HG03196 (cell line): ENCODE data around the gene ARSG.
"Not testable (repeated sequence)": the region's sequence is repeated elsewhere in the genome, so short reads cannot be mapped to it uniquely, and the experiment has no call there.

Source experiments
- ATAC-seq: cut with Tn5 transposase; IDR thresholded peaks from one replicate; pipeline ENCODE4 v1.9.1; 2021; ENCODE audit not compliant: unreplicated experiment

Gene ARSG

DNA sequence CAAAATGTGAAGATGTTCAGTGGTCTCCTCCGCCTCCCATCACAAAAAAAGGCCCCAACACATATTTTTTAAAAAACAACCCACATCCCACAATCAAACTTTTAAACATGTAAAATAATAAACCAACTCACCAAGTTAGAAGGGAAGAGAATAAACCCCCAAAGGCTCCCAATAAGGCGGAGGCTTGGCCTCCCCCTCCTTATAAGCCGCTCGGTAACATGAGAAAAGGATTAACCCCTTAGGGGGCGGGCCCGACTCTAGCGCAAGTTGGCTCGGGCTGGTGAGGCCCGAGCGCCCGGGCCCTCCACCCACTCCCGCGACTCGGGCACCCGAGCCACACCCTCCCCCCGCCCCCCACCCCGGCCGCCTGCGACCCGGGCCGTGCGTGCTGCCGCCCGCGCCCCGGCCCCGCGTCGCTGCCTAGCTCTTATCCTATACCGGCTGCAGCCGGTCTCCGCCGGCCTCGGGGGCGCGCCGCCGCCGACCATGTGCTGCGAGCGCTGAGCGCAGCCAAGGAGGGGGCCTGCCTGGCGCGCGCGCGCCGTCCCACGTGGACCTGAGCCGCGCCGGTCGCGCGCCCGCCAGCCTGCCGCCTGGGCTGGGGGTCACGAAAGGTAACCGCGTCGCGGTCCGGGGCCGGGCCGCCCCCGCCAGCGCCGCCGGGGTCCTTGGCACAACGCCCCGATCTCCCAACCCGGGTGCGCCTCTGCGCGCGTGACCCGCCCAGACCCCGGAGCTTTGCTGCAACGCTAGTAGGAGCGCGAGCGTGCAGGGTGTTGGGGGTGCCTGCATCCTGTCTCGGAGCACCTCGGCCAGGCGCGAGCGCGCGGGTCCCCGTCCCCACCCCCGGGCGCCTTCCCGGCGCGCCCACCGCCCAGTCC lies at the start of gene ARSG, which contains the start of gene SLC16A6:
Gene ARSG (plus strand): TSS at position 541 of the 881 bp plus-strand sequence. CDS start 15,999 bp downstream, outside the sequence.
Gene SLC16A6 (minus strand): TSS at position 173 of the 881 bp plus-strand sequence. CDS start 12,807 bp downstream, outside the sequence.
- peak; percentile 59 for ATAC-seq

DNA sequence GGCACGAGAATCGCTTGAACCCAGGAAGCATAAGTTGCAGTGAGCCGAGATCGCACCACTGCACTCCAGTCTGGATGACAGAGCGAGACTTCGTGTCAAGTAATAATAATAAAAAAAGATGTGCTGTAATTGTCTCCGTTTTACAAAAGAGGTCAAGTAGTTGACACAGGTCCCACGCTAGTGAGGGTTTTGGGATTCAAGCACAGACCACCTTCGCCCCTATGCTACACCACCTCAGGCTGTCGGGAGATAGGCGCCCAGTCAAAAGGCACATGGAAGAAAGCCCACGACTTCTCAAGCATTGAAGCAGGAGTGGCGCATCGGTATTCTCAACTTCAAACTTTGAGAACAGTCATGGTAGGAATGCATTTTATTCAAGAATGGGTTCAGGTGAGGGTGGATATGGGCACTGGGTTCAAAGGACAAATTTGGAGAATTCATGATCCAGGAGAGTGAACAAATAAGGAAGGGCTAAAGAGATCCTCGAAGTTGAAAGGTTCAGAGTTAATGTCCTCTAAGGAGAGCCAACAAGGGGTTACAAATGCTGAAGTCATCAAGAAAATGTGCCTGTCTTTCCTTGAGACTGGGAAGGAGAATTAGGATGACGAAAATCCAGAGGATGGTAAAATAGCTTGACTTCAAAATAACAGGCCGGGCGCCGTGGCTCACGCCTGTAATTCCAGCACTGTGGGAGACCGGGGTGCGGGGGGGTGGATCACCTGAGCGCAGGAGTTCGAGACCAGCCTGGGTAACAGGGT lies 44.8 kb upstream of the ARSG start:
- no peak for ATAC-seq

DNA sequence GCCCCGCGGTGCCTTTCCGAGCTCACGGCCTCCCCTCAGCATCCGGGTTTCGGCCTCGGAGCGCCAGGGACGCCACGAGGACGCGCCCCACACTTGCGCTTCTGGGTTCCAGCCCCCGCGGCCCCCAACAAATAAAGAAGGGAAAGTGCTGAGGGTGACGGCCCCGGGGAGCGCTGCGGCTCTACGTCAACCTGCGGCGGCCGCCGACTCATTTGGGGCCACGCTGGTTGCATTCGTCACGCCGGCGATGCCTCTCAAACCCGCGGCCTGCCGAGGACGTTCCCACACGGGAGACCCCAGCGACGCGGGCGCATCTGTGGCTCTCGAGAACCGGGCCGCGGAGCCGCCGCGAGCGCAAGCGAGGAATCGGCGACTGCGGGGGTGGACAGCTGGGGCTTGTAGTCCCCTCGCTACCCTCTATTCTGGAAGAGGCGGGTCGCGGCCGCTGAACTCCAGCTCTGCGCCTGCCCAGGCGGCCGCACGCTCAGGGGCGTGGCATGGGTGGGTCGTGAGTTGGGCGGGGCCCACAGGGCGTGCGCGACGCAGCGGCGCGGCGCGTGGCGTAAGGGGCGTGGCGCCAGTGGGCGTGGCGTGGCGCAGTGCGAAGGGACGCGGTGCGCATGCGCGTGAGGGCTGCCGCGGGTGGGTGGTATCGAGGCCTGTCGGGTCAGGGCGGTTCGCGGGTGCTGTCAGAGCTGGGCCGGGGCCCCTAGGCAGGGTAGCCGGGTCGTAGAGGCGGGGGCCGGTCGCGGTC lies 43.7 kb upstream of the ARSG start, which contains the start of gene AMZ2:
Gene AMZ2 (plus strand): TSS at position 599 of the 754 bp plus-strand sequence. CDS start 2,145 bp downstream, outside the sequence.
- peak; percentile 88 for ATAC-seq

DNA sequence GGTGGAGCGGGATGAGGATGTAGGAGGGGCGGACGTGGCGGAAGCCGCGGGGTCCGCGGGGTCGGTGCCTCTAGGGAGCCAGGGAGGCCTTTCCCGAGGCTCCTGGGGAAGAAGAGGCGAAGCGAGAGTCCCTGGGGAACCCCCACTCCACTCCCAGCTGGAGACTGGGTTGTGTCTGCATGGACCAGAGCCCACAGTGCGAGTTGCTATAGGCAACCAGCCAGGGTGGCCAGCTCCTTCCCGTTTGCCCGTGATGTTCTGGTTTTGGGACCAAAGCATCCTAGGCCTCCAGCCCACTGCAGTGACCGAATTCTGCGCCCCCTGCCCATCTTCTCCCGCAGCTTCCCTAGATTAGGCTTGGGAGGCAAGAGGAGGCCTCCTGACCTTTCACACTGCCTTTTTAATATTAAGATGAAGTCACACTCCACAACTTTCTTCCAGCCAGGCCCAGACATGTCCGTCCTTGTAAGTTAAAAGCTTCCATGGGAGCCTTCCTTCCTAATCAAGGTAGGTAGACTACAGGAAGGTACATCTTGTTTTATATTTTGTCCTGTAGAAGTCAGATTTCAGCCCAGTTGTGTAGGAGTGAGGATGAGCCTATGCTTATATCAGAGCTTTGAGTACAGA lies 43.0 kb upstream of the ARSG start:
- ATAC-seq: peak; percentile 24

DNA sequence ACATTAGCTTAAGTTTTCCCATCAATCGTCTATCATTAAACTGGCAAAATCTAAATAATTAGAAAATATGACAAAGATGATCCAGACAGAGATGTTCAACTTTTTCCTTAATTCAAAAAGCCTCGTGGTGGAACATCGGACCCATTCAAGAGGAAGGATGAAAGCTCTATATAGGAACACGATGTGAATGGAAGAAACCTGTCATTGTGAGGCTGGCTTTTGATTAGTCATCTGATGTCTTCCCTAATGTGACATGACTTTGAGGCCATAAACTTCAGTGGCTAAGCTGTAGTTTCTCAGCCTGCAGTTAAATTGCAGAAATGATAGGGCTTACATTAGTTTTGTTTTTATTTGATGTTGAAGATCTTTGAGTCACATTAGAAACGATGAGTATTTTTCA lies 42.4 kb upstream of the ARSG start:
- no peak for ATAC-seq

DNA sequence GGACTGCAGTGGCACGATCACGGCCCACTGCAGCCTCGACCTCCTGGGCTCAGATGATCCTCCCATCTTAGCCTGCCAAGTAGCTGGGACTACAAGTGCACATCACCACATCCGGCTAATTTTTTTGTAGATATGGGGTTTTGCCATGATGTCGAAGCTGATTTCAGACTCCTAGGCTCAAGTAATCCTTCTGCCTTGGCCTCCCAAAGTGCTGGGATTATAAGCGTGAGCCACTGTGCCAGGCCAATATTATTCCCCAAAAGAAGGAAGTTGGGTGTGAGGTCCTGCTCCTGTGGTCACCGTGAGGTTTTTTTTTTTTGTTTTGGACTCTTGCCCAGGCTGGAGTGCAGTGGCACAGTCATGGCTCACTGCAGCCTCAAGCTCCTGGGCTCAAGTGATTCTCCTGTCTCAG lies 41.9 kb upstream of the ARSG start:
- ATAC-seq: no peak

DNA sequence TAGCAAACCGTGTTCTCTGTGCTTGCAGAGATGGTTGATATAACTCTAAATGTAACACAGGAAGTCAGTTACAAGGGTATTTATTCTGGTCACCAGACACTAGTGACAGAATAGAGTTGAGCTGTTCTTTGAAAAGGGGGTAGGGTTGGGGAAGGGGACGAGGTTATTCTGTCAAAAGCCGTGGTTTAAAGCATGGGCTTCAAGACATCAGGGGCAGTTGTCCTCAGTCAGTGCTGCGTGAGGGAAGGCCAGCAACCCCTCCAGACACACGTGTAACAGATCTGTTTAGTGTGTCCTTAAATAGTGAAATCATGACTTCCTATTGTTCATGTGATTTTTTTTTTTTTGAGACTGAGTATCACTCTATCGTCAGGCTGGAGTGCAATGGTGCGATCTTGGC lies 37.9 kb upstream of the ARSG start:
- not testable (repeated sequence) for ATAC-seq

DNA sequence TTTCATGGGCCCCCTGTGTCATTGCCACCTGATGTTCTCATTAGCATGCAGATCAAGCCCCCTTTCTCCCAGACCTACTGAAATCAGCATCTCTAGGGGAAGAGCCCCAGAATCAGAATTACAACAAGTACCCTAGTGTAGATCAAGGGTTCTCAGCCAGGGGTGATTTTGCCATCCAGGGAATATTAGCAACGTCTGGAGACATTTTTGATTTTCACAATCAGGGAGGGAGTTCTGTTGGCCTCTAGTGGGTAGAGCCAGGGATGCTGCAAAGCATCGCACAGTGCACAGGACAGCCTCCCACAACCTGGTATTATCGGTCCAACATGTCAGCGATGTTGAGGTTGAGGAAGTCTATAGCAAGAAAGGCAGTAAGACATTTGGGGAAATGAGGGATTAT lies 36.1 kb upstream of the ARSG start:
- no peak for ATAC-seq

DNA sequence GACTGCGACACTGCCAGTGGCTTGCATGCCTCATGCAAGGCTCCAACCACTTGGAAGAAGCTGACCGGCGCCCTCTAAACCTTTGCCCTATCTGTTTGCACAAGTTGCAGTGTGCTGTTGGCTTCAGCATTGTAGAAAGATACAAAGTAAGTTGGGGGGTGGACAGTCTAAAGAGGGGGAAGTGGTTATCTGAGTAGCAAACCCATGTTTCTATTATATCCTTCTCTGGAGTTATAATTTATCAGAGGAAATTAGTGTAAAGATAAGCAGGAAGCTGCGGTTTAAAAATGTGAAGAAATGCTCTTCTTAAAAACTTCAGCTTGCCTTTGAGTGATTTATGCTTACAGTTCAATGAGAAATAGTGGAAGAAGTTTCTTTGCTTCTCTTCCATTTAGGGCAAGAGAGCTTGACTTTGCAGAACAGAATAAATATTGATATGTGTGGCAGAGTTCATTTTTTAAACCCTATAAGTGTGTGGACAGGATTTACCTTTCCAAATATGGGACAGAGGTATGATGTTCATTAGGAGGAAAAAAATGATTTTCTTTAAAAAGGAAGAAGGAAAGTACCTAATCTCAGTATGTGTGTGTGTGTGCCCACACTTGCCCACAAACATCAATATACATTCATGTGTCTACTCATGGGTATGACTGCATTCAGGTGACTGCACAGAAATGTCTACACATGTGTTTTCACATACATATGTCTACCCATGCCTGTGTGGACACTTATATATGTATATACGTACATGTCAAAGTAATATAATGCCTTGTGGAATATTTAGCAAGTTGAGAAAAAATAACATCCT lies 35.4 kb upstream of the ARSG start:
- ATAC-seq: no peak

DNA sequence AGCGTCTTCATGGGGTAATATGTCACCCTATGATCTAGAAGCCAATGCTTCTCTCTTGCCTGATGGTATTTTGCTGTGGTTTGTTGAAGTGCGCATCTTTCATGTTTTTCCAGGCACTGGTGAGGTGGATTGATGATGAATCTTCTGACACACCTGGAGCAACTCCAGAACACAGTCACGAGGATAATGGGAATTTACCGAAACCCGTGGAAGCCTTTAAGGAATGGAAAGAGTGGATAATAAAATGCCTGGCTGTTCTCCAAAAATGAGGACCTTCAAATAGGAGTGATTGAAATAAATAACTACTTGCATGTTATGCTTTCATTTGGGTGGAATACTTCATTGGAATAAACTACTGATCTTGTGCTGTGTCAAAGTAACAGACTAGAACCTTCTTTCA lies 34.6 kb upstream of the ARSG start:
- not testable (repeated sequence) for ATAC-seq

DNA sequence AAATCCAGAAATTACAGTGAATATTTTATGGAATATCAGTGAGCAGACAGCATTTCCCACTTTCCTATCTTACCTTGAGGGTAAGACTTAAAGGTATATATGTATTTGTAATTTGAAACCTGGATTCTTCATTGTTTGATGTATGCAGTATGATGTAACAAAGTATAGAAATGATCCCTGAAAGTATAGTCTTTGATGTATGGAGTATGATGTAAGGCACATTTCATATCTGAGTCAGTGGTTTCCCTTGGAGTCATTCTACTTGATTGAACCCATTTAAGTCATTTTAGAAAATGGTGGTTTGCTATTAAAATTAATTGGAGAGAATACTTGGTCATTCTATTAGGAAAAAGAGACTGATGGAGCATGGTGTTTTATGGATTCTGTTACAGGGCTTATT lies 33.4 kb upstream of the ARSG start:
- no peak for ATAC-seq

DNA sequence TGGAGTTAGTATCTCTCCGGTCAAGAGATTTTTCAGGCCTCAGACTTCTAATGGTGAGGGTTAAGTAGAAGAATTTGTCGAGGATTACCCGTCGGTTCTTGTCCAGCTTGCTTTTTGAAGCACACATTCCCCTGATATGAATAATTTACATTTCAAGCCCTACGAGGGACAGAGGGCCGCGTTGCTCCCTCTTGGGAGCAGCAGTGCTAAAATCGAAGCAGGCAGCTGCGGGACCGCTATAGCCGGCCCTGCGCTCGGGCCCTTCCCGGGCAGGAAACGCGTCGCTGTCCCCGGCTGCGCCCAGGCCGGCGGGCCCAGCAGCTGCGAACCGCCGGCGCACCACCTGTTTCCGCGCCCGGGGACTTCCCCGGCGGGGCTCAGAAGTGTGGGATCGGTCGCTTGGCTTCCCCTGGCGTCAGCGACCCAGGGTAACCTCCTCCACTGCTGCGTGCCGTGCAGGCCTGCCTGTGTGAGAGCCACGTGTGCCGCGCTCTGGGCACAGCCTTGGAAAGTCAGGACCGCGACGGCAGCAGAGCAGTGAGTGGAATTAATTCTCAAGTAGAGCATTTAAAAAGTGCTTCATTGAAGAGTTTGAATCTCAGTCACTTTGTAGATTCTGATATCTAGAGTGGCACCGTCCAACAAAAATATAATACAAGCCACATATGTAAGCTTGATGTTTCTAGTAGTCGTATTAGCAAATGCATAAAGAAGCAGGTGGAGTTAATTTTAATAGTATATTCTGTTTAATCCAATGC lies 32.2 kb upstream of the ARSG start:
- peak; percentile 82 for ATAC-seq

DNA sequence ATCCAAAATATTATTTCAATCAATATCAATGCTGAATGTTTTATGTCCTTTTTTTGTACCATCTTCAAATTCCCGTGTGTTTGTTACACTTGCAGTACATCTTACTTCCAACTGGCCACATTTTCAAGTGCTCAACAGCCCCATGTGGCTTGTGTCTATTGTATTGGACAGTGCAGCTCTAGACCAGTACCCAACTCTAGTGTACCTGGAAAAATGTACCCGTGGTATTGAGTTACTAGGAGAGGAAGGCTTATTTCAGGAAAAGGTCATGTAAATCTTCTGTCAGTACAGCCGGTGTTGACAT lies 31.7 kb upstream of the ARSG start:
- not testable (repeated sequence) for ATAC-seq

DNA sequence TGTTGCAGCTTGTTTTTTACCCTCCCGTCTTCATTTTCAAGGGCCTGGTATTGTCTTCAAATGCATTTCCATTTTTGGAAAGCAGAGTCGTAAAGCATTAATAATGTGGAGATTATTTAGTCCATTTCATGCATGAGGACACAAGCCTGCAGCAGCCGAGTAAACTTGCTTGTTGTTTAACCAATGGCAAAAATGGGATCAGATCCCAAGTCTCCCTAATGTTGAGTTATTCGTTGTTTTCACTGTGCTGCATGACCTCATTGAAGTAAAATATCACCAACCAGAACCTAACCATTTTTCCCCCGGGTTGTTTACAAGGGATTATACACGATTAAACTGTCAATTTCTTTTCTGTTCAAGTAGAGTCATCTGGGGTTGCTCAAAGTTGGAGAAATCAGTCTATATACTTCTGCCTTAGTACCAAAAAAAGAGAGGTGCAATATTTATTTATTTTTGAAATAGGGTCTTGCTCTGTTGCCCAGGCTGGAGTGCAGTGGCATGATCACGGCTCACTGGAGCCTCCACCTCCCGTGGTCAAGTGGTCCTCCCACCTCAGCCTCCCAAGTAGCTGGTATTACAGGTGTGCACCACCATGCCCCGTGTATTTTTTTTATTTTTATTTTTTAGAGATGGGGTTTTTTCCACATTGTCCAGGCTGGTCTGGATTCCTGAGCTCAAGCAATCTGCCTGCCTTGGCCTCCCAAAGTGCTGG lies 31.1 kb upstream of the ARSG start:
- ATAC-seq: no peak

DNA sequence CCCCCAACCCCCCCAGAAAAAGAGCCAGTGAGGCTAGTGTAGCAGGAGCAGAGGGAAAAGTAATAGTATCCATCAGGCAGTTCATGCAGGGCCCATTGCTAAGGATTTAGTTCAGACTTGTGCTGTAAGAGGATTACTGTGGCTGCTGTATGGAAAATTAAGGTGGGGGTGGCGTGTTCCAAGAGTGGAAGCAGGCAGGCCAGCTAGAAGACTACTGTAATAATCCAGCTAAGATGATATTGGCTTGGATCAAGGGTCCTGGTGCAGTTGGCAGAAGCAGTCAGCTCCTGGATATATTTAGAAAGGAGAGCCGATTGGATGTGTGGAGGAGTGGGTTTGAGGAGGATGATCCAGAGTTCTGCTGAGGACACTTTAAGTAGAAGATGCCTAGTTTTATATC lies 28.8 kb upstream of the ARSG start:
- not testable (repeated sequence) for ATAC-seq

DNA sequence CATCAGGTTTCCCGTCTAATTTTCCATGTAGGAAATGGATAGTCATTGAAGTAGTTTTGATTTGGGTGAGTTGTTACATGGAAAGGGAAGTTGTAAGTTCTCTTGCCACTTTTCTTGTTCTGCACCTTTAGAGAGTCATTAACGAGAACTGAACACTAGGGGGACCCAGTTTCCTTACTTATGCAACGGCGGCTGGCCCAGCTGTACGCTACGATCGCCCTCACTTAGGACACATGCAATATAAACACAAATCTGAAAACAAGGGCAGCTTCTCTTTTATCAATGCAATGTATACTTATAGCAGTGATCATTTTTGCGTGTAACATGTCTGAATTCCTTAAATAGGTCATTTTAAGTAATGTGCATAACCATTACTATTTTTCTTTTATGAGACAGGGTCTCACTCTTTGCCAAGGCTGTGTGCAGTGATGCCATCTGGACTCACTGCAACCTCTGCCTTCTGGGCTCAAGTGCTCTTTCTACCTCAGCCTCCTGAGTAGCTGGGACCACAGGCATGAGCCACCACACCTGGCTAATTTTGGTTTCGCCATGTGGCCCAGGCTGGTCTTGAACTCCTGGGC lies 28.1 kb upstream of the ARSG start:
- ATAC-seq: peak; percentile 45

DNA sequence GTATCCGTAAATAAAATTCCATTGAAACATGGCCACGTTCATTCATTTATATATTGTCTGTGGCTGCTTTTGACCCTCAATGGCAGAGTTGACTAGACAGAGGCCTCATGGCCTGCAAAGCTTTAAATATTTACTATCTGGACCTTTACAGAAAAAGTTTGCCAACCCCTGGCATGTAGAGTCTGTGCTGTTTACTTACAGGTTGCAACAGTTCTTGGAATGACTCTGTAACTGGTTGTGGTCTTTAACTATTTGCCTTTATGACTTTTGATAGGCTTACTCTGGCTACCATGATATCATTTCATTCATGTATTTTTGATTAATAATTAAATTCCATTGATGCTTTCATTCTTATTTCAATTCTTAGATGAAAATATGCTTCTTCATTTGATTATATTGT lies 25.5 kb upstream of the ARSG start:
- not testable (repeated sequence) for ATAC-seq

DNA sequence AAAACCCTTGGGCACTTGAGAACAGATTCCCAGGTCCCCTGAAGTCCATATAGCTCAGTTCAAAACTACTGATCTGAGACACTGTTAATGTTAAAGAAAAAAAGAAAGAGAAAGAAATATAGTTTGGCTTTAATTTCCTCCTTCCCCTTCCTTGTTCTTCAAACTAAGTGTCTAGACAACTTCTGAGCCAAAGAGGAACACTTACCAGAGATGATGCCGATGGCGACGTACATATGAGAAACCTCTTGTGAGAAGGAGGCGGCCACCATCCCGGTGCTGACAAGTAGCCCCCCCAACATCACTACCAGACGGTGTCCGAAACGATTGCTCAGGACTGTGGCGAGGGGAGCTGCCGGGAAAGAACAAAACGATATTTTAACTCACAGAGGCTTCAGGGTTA lies 17.6 kb upstream of the ARSG start:
- no peak for ATAC-seq
